HL-60 (cell line): Measurements from ENCODE around the gene EYA2.

Experiments used
- DNase-seq, 2 experiments: peaks; one replicate each; pipeline ENCODE4 v3.0.0-alpha.2; 2010 to 2020; ENCODE audit warnings: low read depth in 1 of 2, low spot score in 1 of 2
- H3K27ac ChIP-seq: fragments of 250-450 bp; sonication (Bioruptor Pico); replicated peaks from 2 replicates; pipeline ENCODE4 v1.5.1; 2020; ENCODE audit warnings: mild to moderate bottlenecking, moderate library complexity
- H3K27me3 ChIP-seq: fragments of 250-450 bp; sonication (Bioruptor Pico); 2 replicates; pipeline ENCODE4 v1.5.1; 2021; ENCODE audit warnings: mild to moderate bottlenecking, moderate library complexity; ENCODE audit not compliant: insufficient read depth, poor library complexity, severe bottlenecking
- H3K4me3 ChIP-seq: replicated peaks from 2 replicates; pipeline ENCODE4 v1.5.1; 2011; ENCODE audit warnings: mild to moderate bottlenecking, control low read depth, low read length; ENCODE audit not compliant: insufficient read depth
- CTCF ChIP-seq: IDR thresholded peaks from one replicate; pipeline ENCODE4 v1.5.1; 2011; ENCODE audit warnings: low read length, control low read depth, inconsistent platforms; ENCODE audit not compliant: insufficient read depth
- GABPA ChIP-seq: IDR thresholded peaks from 2 replicates; pipeline ENCODE4 v1.6.1; 2012; ENCODE audit warnings: low read depth
- POLR2AphosphoS5 ChIP-seq: IDR thresholded peaks from 2 replicates; pipeline ENCODE4 v1.6.1; 2012; ENCODE audit warnings: low read depth
- REST ChIP-seq: IDR thresholded peaks from 2 replicates; pipeline ENCODE4 v1.6.1; 2012; ENCODE audit warnings: low read depth; ENCODE audit not compliant: insufficient replicate concordance
- SPI1 ChIP-seq: IDR thresholded peaks from 2 replicates; pipeline ENCODE4 v1.6.1; 2012; ENCODE audit warnings: low read depth, mild to moderate bottlenecking, borderline replicate concordance

Gene EYA2

GRCh38 chr20:47054506-47054905, 159.9 kb downstream of the EYA2 start:
- no peak overlapping the region for H3K27ac ChIP-seq
- no peak for DNase-seq
- no peak overlapping the region for H3K4me3 ChIP-seq
- TF ChIP-seq GABPA = no peak
- TF ChIP-seq POLR2AphosphoS5 = no peak
- TF ChIP-seq SPI1 = no peak
- no peak for TF ChIP-seq REST
- TF ChIP-seq CTCF = no peak
- no peaks in the 10 kb centered on the region for H3K27me3 ChIP-seq

- H3K27ac ChIP-seq = no peak overlapping the region
- H3K27me3 ChIP-seq = no peaks in the 10 kb centered on the region
- TF ChIP-seq CTCF = no peak
- TF ChIP-seq POLR2AphosphoS5 = no peak
- no peak for TF ChIP-seq GABPA
- no peak for TF ChIP-seq REST
- TF ChIP-seq SPI1 = no peak
- DNase-seq = no peak
- H3K4me3 ChIP-seq = no peak overlapping the region
Observed at GRCh38 chr20:47054945-47055344, 160.3 kb downstream of the EYA2 start.

DNA sequence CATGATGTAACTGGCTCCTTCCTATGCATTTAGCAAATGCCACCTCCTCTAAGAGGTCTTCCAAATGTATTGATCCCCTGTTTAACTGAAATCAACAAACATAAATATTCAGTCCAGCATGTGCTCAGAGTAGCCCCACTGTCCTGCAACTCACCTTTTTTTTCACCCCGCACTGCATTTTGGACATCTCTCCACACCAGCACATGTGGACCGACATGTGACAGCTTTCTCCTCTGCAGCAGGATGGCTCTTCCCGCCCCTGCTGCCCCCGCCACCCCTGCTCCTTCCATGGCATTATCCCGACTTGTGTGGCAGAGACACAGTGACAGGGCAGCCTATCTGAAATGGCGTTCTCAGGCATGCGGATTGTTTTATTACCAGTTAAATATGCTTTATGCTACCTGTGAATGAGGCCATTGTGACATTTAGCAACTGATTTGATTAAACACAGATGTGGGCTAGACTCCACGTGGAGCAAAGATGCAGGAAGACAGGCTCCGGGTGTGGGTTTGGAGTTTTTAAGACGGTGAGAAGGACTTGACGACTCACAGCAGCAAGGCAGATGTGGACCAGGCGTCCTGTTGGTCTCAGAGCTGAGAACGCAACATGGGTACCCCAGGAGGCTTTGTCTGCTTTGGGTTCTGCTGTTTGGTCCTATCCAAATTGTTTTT, 161.2 kb downstream of the EYA2 start:
- Histone ChIP-seq H3K4me3 (no peak overlapping the region), H3K27me3 (no peaks in the 10 kb centered on the region), H3K27ac (no peak overlapping the region)
- no peak for DNase-seq
- TF ChIP-seq POLR2AphosphoS5 = no peak
- TF ChIP-seq REST = no peak
- TF ChIP-seq CTCF = no peak
- TF ChIP-seq GABPA = no peak
- TF ChIP-seq SPI1 = no peak
